A549 treated with ZK216348 at 1 μM for 4 hours (cell line): Measurements from ENCODE around the gene CBLIF. TPM values are rescaled to one million over a fixed set of nuclear protein-coding genes. Genes with fewer than 3 reads are reported as not detected.

Experiments
- total RNA-seq: library from RNA; stranded (reverse); fragments of 200-300 nt; extraction: Qiagen RNA extraction; gene quantifications from 5 replicates; pipeline ENCODE4 v1.2.3, GENCODE V29; 2022; ENCODE audit warnings: low read depth

Gene CBLIF
- total RNA-seq = not detected in 5 replicates

DNA sequence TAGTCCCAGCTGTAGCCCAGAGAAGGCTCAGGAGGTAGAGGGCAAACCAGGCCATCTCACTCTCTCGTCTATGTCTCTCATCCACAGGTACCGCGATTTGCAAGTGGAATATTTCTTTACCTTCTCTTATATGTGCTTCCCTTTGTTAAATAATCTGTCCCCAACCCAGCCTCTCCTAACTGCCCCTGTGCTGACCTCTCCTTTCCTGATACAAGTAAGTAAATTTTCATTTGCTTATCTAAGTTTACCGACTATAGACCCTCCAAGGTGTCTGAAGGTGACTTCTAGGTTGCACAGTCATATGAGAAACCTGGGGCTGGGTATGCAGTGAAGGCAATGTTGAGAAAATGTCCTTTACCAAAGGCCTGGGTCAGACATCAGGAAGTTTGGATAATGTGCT lies at the start of gene CBLIF:
Gene CBLIF, minus strand, starts transcription at position 101 of the 400 bp plus-strand sequence. Its CDS starts 46 bp downstream, at position 55.

GRCh38 chr11:59878575-59878974 lies 33.3 kb upstream of the CBLIF start, which contains the start of gene OOSP3:
TSS of gene OOSP3 (plus strand) at chr11:59878782. CDS start at chr11:59878809, 27 bp downstream.

GRCh38 chr11:59866397-59866796 lies 21.1 kb upstream of the CBLIF start, which contains the start of gene TCN1:
TSS of gene TCN1 (minus strand) at chr11:59866487. CDS start at chr11:59866470, 17 bp downstream.

GRCh38 chr11:59810189-59810910 lies 34.9 kb downstream of the CBLIF start, which contains the start of gene MRPL16:
TSS of gene MRPL16 (minus strand) at chr11:59810778. CDS start at chr11:59810658, 120 bp downstream.

Other genes starting within 250 kb of the CBLIF start
- 25.8 to 33.1 TPM (median 30.0 TPM) in 5 replicates for gene OSBP, start 229.7 kb downstream of the CBLIF start, total RNA-seq
- 37.7 to 50.8 TPM (median 49.0 TPM) in 5 replicates for gene PATL1, start 176.5 kb downstream of the CBLIF start, total RNA-seq
- not detected in 5 replicates for gene OR10V1, start 131.7 kb downstream of the CBLIF start, total RNA-seq
- 20.6 to 31.4 TPM (median 24.5 TPM) in 5 replicates for gene STX3, start 90.1 kb downstream of the CBLIF start, total RNA-seq
- 57.6 to 68.1 TPM (median 66.0 TPM) in 5 replicates for gene MRPL16, start 34.7 kb downstream of the CBLIF start, total RNA-seq
- 0.09 to 0.49 TPM in 2 of 5 replicates, not detected in the others for gene TCN1, start 21.0 kb upstream of the CBLIF start, total RNA-seq
- gene OOSP3, start 33.3 kb upstream of the CBLIF start, total RNA-seq = not detected in 5 replicates
- not detected in 5 replicates for gene OOSP1, start 92.9 kb upstream of the CBLIF start, total RNA-seq
- gene OOSP4A, start 118.5 kb upstream of the CBLIF start, total RNA-seq = not detected in 5 replicates
- gene OOSP4B, start 171.7 kb upstream of the CBLIF start, total RNA-seq = not detected in 5 replicates
- gene OOSP2, start 194.9 kb upstream of the CBLIF start, total RNA-seq = not detected in 5 replicates
- gene MS4A3, start 211.2 kb upstream of the CBLIF start, total RNA-seq = not detected in 5 replicates
- not detected in 5 replicates for gene MS4A2, start 243.2 kb upstream of the CBLIF start, total RNA-seq